Measurements from ENCODE around the gene TENM4. TPM values are rescaled to one million over a fixed set of nuclear protein-coding genes. Genes with fewer than 3 reads are reported as not detected.

Gene TENM4
- polyA plus RNA-seq, 3 donors, result 0.31 to 1.7 TPM; not detected in 1

GRCh38 chr11:79047321-79047720 is 393.5 kb downstream of the TENM4 start:
- H3K9me3 ChIP-seq (replicated peaks in 1 of 2; ENCODE audit: control insufficient read depth in 1 of 2, insufficient read depth in 1 of 2, low read length in 2 of 2), result no peaks in the 10 kb centered on the region
- no peak overlapping the region for H3K9ac ChIP-seq (ENCODE audit: insufficient read depth, low read length, poor library complexity, severe bottlenecking)
- no peaks in the 10 kb centered on the region for H3K4me1 ChIP-seq (ENCODE audit: control insufficient read depth in 1 of 2, insufficient read depth in 2 of 2, low read length in 2 of 2)
- no peaks in the 10 kb centered on the region for H3K4me1 Mint-ChIP-seq
- no peaks in the 10 kb centered on the region for H3K36me3 ChIP-seq (replicated peaks in 1 of 2; ENCODE audit: control insufficient read depth in 1 of 2, insufficient read depth in 2 of 2, low read length in 2 of 2)
- no peak for TF ChIP-seq CTCF (IDR thresholded peaks at IDR 0.05)
- peaks cover 11 to 63% of the 10 kb centered on the region in 2 donors for H3K27me3 ChIP-seq (ENCODE audit: control insufficient read depth in 2 of 2, insufficient read depth in 2 of 2, low read length in 2 of 2)
- H3K9me3 Mint-ChIP-seq, result peaks cover 0 to 3% (median 0%) of the 10 kb centered on the region in 7 donors
- H3K27me3 Mint-ChIP-seq (ENCODE audit: low read depth in 3 of 3), result peaks cover 23 to 54% (median 33%) of the 10 kb centered on the region in 3 donors
- H2AFZ ChIP-seq (ENCODE audit: insufficient read depth, low read depth, low read length, poor library complexity, severe bottlenecking), result no peak overlapping the region
- no peaks in the 10 kb centered on the region for H4K20me1 ChIP-seq (ENCODE audit: insufficient read depth, low read length)
- no peak overlapping the region for H3K4me3 ChIP-seq (replicated peaks in 1 of 3; ENCODE audit: low read depth in 2 of 3, low read length in 3 of 3)
- H3K4me2 ChIP-seq (replicated peaks; ENCODE audit: extremely low read depth, low read length, poor library complexity, severe bottlenecking), result no peak overlapping the region
- H3K27ac ChIP-seq (ENCODE audit: low read depth in 1 of 2, low read length in 2 of 2), result no peak overlapping the region
- WGBS (ENCODE audit: insufficient coverage), result 80% methylated on average over 5 of the region's 7 CpGs
- no peak overlapping the region for H3K27ac Mint-ChIP-seq
- no peak overlapping the region for H3K4me3 Mint-ChIP-seq
- DNase-seq, result no peak
- intact Hi-C loops (cut with micrococcal nuclease), result no loop called here
- H3K36me3 Mint-ChIP-seq, result no peaks in the 10 kb centered on the region
- H3K79me2 ChIP-seq (ENCODE audit: insufficient read depth, low read length), result no peaks in the 10 kb centered on the region

GRCh38 chr11:79046366-79046765 is 394.5 kb downstream of the TENM4 start:
- H3K79me2 ChIP-seq (ENCODE audit: insufficient read depth, low read length), result no peaks in the 10 kb centered on the region
- no peak overlapping the region for H3K4me2 ChIP-seq (replicated peaks; ENCODE audit: extremely low read depth, low read length, poor library complexity, severe bottlenecking)
- no peak for TF ChIP-seq CTCF (IDR thresholded peaks at IDR 0.05)
- Mint-ChIP-seq H3K36me3 (no peaks in the 10 kb centered on the region), H3K9me3 (peaks cover 0 to 7% (median 0%) of the 10 kb centered on the region in 7 donors), H3K4me1 (no peaks in the 10 kb centered on the region), H3K27me3 (ENCODE audit: low read depth in 3 of 3) (peaks cover 27 to 50% (median 34%) of the 10 kb centered on the region in 3 donors), H3K27ac (no peak overlapping the region), H3K4me3 (no peak overlapping the region)
- H3K36me3 ChIP-seq (replicated peaks in 1 of 2; ENCODE audit: control insufficient read depth in 1 of 2, insufficient read depth in 2 of 2, low read length in 2 of 2), result no peaks in the 10 kb centered on the region
- no peak overlapping the region for H3K27ac ChIP-seq (ENCODE audit: low read depth in 1 of 2, low read length in 2 of 2)
- H3K4me1 ChIP-seq (ENCODE audit: control insufficient read depth in 1 of 2, insufficient read depth in 2 of 2, low read length in 2 of 2), result no peaks in the 10 kb centered on the region
- no peak for DNase-seq
- intact Hi-C loops (cut with micrococcal nuclease), result no loop called here
- H2AFZ ChIP-seq (ENCODE audit: insufficient read depth, low read depth, low read length, poor library complexity, severe bottlenecking), result no peak overlapping the region
- H3K27me3 ChIP-seq (ENCODE audit: control insufficient read depth in 2 of 2, insufficient read depth in 2 of 2, low read length in 2 of 2), result peaks cover 10 to 59% of the 10 kb centered on the region in 2 donors
- no peak overlapping the region for H3K4me3 ChIP-seq (replicated peaks in 1 of 3; ENCODE audit: low read depth in 2 of 3, low read length in 3 of 3)
- H3K9me3 ChIP-seq (replicated peaks in 1 of 2; ENCODE audit: control insufficient read depth in 1 of 2, insufficient read depth in 1 of 2, low read length in 2 of 2), result no peaks in the 10 kb centered on the region
- no CpG with 5 or more reads among the region's 3 CpGs for WGBS (ENCODE audit: insufficient coverage)
- no peak overlapping the region for H3K9ac ChIP-seq (ENCODE audit: insufficient read depth, low read length, poor library complexity, severe bottlenecking)
- H4K20me1 ChIP-seq (ENCODE audit: insufficient read depth, low read length), result no peaks in the 10 kb centered on the region

Measured in CD14-positive monocyte (primary cell).